Upper lobe of left lung (tissue), 6 donors: ENCODE data around the gene MRPS2. TPM values are rescaled to one million over a fixed set of nuclear protein-coding genes. Genes with fewer than 3 reads are reported as not detected.
"Not testable (repeated sequence)": the region's sequence is repeated elsewhere in the genome, so short reads cannot be mapped to it uniquely, and the experiment has no call there.

ENCODE experiments used
- ATAC-seq, 2 donors: fragments of 200-7000 bp; cut with Tn5 transposase; one replicate each; pipeline ENCODE4 v1.9.1; 2022; ENCODE audit warnings: mild to moderate bottlenecking in 2 of 2, moderate library complexity in 2 of 2; ENCODE audit not compliant: low FRiP score in 2 of 2
- DNase-seq, 2 donors: peaks; one replicate each; pipeline ENCODE4 v3.0.0-alpha.2; 2019 to 2020
- H3K27ac ChIP-seq, 4 donors: fragments of 200-600 bp; sonication (generic); one replicate each; pipeline ENCODE4 v1.5.1; 2016 to 2019
- H3K27me3 ChIP-seq, 4 donors: fragments of 200-600 bp; sonication (generic); one replicate each; pipeline ENCODE4 v1.5.1; 2017 to 2019
- H3K36me3 ChIP-seq, 4 donors: fragments of 200-600 bp; sonication (generic); one replicate each; pipeline ENCODE4 v1.5.1; 2016 to 2019
- H3K4me1 ChIP-seq, 4 donors: fragments of 200-600 bp; sonication (generic); one replicate each; pipeline ENCODE4 v1.5.1; 2018 to 2019
- H3K4me3 ChIP-seq, 4 donors: fragments of 200-600 bp; sonication (generic); one replicate each; pipeline ENCODE4 v1.5.1; 2017 to 2019; ENCODE audit warnings: mild to moderate bottlenecking in 2 of 4, moderate library complexity in 1 of 4
- H3K9me3 ChIP-seq, 4 donors: fragments of 200-600 bp; sonication (generic); one replicate each; pipeline ENCODE4 v1.5.1; 2018 to 2019
- EP300 ChIP-seq, 4 donors: sonication (generic); formaldehyde crosslinking; IDR thresholded peaks; one replicate each; pipeline ENCODE4 v1.5.1; 2017; ENCODE audit warnings: antibody characterized with exemption in 4 of 4, control low read depth in 2 of 4
- POLR2A ChIP-seq, 4 donors: fragments of 450-650 bp; IDR thresholded peaks; one replicate each; pipeline ENCODE4 v1.5.1; 2016 to 2017; ENCODE audit warnings: antibody characterized with exemption in 4 of 4, mild to moderate bottlenecking in 2 of 4
- POLR2AphosphoS5 ChIP-seq, 2 donors: sonication (generic); formaldehyde crosslinking; IDR thresholded peaks; one replicate each; pipeline ENCODE4 v1.5.1; 2017; ENCODE audit warnings: antibody characterized with exemption in 2 of 2
- WGBS, 2 donors: methylation state at CpG; one replicate each; pipeline ENCODE4 v1.1.5; 2017 to 2018; 5-methylcytosine and 5-hydroxymethylcytosine counted together
- total RNA-seq, 6 donors: library from RNA; depleted of rRNA in 4 of 6; stranded (reverse); fragments of >200 nt in 4 of 6; gene quantifications; one replicate each; pipeline versions ENCODE4 v1.1.0 to v1.2.1, GENCODE V29; 2016 to 2021
- TF ChIP-seq, protein P1 (sequence below), 6 experiments: fragments of 450-650 bp in 4 of 6; fragments of 200-600 bp in 2 of 6; sonication (generic) in 2 of 6; IDR thresholded peaks; one replicate each; pipeline ENCODE4 v1.5.1; 2016 to 2019; ENCODE audit warnings: antibody characterized with exemption in 6 of 6
- donor health status: DM: no; HTN: no; CAD: no; lungs with moderate emphysema.
- donor health status: DM: no; HTN: yes; CAD: no; lungs with severe emphysema.

MRPS2 gene
- total RNA-seq, 6 donors from 2014 or later = 11.1 to 40.6 (median 26.3) TPM

DNA sequence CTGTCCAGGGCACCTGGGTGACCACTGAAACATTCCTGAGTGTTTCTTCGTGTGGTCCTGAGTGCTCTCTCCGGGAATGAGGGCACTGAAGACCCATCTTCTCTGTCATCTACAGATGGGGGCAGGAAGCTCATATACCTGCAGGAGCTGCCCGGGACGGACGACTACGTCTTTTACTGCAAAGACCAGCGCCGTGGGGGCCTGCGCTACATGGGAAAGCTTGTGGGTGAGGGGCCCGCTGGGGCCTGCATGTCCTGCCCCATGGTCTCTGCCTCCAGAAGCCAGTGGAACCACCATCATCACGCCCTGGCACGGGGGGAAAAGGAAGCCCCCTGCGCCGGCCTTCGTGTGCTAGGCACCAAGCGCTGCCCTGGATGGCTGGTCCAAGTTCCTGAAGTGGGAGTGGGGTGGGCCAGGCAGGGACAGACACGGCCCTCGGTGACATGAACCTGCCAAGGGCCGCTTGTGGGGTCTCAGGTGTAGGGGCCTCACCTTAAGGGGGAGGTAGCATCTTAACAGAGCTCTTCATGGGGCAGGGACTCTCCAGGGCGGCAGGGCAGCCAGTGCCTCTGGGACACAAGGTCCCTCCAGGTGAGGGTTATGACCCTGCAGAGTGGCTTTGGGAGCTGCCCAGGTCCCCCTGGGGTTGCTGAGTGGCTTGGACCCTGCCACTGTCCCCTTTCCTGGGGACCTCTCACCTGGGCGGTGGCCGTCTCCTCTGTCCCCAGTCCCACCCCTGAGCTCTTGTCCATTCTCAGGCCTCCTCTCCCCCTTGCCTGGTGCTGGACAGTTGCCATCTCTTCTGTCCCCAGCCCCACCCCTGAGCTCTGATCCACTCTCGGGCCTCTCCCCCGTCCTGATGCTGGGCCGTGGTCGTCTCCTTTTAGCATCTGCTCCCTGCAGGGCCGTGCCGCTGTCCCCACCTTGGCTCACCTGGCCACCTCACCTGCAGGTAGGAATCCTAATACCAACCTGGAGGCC lies 47.6 kb downstream of the MRPS2 start:
- no peaks in the 10 kb centered on the region for H3K9me3 ChIP-seq
- no peaks in the 10 kb centered on the region for H3K36me3 ChIP-seq
- no peak overlapping the region for H3K27ac ChIP-seq
- H3K4me1 ChIP-seq = no peaks in the 10 kb centered on the region
- ATAC-seq = no peak
- H3K27me3 ChIP-seq = no peaks in the 10 kb centered on the region
- peak in 1 of 2 donors; percentile 65 for DNase-seq
- WGBS, 2 donors = 73 to 79% methylated on average over 9 to 28 of the region's 28 CpGs
- TF ChIP-seq POLR2AphosphoS5 (IDR thresholded peaks at IDR 0.05) = no peak
- no peak for TF ChIP-seq POLR2A (IDR thresholded peaks at IDR 0.05)
- no peak for TF ChIP-seq EP300 (IDR thresholded peaks at IDR 0.05)
- TF ChIP-seq, protein P1, sequence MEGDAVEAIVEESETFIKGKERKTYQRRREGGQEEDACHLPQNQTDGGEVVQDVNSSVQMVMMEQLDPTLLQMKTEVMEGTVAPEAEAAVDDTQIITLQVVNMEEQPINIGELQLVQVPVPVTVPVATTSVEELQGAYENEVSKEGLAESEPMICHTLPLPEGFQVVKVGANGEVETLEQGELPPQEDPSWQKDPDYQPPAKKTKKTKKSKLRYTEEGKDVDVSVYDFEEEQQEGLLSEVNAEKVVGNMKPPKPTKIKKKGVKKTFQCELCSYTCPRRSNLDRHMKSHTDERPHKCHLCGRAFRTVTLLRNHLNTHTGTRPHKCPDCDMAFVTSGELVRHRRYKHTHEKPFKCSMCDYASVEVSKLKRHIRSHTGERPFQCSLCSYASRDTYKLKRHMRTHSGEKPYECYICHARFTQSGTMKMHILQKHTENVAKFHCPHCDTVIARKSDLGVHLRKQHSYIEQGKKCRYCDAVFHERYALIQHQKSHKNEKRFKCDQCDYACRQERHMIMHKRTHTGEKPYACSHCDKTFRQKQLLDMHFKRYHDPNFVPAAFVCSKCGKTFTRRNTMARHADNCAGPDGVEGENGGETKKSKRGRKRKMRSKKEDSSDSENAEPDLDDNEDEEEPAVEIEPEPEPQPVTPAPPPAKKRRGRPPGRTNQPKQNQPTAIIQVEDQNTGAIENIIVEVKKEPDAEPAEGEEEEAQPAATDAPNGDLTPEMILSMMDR (IDR thresholded peaks at IDR 0.05) = no peak
- no peak overlapping the region for H3K4me3 ChIP-seq

DNA sequence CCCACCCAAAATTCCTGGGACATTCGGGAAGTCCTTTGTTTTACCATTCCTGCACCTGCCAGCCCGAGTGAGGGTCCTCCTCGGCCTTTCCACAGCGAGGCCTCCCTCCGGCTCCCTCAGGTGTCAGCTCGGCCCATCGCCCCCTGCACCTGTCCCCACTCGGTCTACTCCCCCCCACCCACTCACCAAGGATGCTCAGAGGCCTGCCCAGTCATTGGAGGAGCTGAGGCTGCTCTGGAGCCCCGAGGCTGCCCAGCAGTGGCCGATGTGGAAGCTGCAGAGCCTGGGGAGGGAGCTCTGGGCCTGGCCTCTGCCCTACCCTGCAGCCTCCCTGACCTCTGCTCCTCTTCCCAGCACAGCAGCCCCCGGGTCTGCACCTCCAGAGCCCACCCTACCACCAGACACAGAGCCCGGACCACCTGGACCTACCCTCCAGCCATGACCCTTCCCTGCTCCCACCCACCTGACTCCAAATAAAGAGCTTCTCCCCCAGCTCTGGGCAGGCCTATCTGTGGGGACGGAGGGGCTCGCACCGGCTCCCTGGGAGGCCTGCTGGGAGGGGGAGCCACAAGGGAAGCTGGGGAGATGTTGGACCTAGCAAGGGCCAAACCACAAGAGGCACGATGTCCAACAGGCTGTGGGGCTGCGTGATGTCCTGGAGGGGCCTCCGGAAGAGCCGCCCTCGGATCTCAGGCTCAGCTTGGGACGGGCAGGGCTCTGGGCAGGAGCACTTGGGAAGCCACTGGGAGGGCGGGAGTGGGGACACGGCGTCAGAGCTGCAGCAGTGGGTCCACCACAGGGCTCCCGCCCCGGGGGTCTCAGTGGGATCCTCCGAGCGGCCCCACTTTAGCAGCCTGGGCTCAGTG lies 49.2 kb downstream of the MRPS2 start:
- not testable (repeated sequence) for H3K9me3 ChIP-seq, H3K4me1 ChIP-seq, H3K27me3 ChIP-seq, H3K27ac ChIP-seq, H3K4me3 ChIP-seq, H3K36me3 ChIP-seq, ATAC-seq
- DNase-seq = peak in 1 of 2 donors; percentile 58
- WGBS, 2 donors = 80 to 91% methylated on average over 13 to 19 of the region's 28 CpGs

DNA sequence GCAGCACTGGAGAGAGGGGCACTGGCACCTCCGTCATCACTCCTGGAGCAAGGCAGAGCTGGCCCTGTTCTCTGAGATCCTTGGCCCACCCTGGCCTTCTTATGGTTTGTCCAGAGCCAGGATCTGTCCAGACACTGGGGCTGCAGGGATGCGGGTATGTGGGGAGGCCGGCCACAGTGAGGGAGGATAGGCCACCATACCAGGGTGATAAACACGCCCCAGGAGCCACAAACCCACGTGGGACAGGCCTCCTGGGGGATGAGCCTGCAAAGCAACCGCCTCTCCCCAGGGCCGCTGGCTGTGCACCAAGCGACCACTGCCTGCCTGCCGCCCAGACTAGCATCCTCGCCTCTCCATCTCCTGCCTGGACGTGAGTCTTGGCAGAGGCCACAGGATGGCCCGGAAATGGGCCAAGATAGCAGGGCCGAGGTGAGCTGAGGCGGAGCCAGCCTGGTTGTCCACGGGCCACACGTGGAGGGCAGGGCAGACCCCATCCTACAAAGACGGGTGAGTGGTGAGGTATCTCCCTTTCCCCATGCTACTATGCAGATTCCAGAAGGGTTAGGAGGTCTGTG lies 49.9 kb downstream of the MRPS2 start:
- WGBS, 2 donors = 81 to 84% methylated on average over 13 to 17 of the region's 17 CpGs
- H3K27ac ChIP-seq = no peak overlapping the region
- TF ChIP-seq, protein P1 (IDR thresholded peaks at IDR 0.05) = no peak
- TF ChIP-seq POLR2AphosphoS5 (IDR thresholded peaks at IDR 0.05) (no peak), EP300 (IDR thresholded peaks at IDR 0.05) (no peak), POLR2A (IDR thresholded peaks at IDR 0.05) (no peak)
- no peaks in the 10 kb centered on the region for H3K4me1 ChIP-seq
- no peaks in the 10 kb centered on the region for H3K27me3 ChIP-seq
- peak in 1 of 2 donors; percentile 63 for DNase-seq
- no peak overlapping the region for H3K4me3 ChIP-seq
- ATAC-seq = no peak
- no peaks in the 10 kb centered on the region for H3K36me3 ChIP-seq
- H3K9me3 ChIP-seq = no peaks in the 10 kb centered on the region

DNA sequence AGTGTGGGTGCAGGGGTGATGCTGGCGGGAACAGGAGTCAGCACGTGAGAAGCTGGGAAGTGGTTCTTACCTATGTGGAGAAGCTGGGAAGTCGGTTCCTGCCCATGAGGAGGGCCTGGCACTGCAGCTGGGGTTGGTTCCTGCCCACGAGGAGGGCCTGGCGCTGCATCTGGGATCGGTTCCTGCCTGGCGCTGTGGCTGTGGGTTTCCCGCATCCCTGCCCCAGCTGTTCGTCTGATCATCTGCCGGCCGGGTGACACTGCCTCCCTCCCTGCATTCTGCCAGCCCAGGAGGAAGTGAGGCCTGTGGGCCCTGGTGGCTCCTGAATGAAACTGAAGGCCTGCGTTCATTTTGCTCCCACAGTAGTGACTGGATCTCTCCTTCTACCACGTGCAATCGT lies 50.5 kb downstream of the MRPS2 start:
- WGBS, 2 donors = 52% methylated on average over 7 to 14 of the region's 14 CpGs
- Histone ChIP-seq H3K9me3 (no peaks in the 10 kb centered on the region), H3K4me3 (no peak overlapping the region), H3K27me3 (no peaks in the 10 kb centered on the region), H3K27ac (no peak overlapping the region), H3K36me3 (no peaks in the 10 kb centered on the region), H3K4me1 (no peaks in the 10 kb centered on the region)
- peak in 1 of 2 donors; percentile 39 for DNase-seq
- no peak for ATAC-seq
- no peak for TF ChIP-seq POLR2A (IDR thresholded peaks at IDR 0.05)

DNA sequence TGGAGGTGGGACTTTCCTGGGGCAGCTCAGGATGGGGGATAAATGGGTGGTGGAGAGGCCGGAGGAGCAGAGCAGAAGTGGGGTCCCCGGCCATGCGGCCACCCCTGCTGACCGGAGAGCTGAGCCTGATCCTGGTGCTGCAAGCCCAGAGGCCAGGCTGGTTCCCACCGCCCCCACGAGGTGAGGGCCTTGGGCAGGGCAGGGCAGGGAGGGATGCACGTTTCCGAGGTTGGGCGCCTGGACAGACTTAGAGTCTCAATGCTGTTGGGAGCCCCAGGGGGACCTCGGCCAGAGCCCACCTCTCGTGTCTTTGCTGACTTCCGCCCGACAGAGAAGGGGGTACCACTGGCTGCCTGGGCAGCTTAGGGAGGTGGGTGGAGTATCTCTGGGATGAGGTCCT lies 51.0 kb downstream of the MRPS2 start:
- Histone ChIP-seq H3K9me3 (no peaks in the 10 kb centered on the region), H3K27ac (no peak overlapping the region), H3K4me3 (no peak overlapping the region), H3K27me3 (no peaks in the 10 kb centered on the region), H3K36me3 (no peaks in the 10 kb centered on the region), H3K4me1 (no peaks in the 10 kb centered on the region)
- no peak for ATAC-seq
- 87 to 88% methylated on average over 3 to 13 of the region's 13 CpGs for WGBS, 2 donors
- no peak for TF ChIP-seq EP300 (IDR thresholded peaks at IDR 0.05)
- TF ChIP-seq POLR2A (IDR thresholded peaks at IDR 0.05) = no peak
- TF ChIP-seq, protein P1 (IDR thresholded peaks at IDR 0.05) = no peak
- TF ChIP-seq POLR2AphosphoS5 (IDR thresholded peaks at IDR 0.05) = no peak
- peak in 1 of 2 donors; percentile 70 for DNase-seq
